GM18511 (cell line): Measurements from ENCODE around the gene DUSP22.
A peak's percentile ranks its signal among the peaks of the same experiment; 100 is the strongest.
"Not testable (repeated sequence)": the region's sequence is repeated elsewhere in the genome, so short reads cannot be mapped to it uniquely, and the experiment has no call there.

Experiments
- ATAC-seq: cut with Tn5 transposase; IDR thresholded peaks from one replicate; pipeline ENCODE4 v1.9.1; 2021; ENCODE audit warnings: mild to moderate bottlenecking, moderate library complexity; ENCODE audit not compliant: unreplicated experiment

The DUSP22 gene

GRCh38 chr6:361411-362132 is 69.3 kb downstream of the DUSP22 start:
- no peak for ATAC-seq

GRCh38 chr6:362231-362923 is 70.1 kb downstream of the DUSP22 start:
- ATAC-seq, result no peak

- ATAC-seq, result no peak
These were observed 70.6 kb downstream of the DUSP22 start for GRCh38 chr6:362924-363249.

GRCh38 chr6:363291-363690 is 71.0 kb downstream of the DUSP22 start:
- no peak for ATAC-seq

GRCh38 chr6:363909-364308 is 71.6 kb downstream of the DUSP22 start:
- no peak for ATAC-seq

- peak; percentile 68 for ATAC-seq
These were observed 72.6 kb downstream of the DUSP22 start for GRCh38 chr6:364609-365540.

- ATAC-seq, result no peak
These were observed 73.5 kb downstream of the DUSP22 start for GRCh38 chr6:365835-366234.

GRCh38 chr6:366389-367297 is 74.4 kb downstream of the DUSP22 start:
- ATAC-seq, result no peak

GRCh38 chr6:367298-367794 is 75.1 kb downstream of the DUSP22 start:
- ATAC-seq, result no peak

GRCh38 chr6:367891-368630 is 75.8 kb downstream of the DUSP22 start:
- ATAC-seq, result no peak

GRCh38 chr6:369559-370431 is 77.5 kb downstream of the DUSP22 start:
- no peak for ATAC-seq

- ATAC-seq, result no peak
These were observed 78.3 kb downstream of the DUSP22 start for GRCh38 chr6:370555-370954.

GRCh38 chr6:371851-372250 is 79.6 kb downstream of the DUSP22 start:
- not testable (repeated sequence) for ATAC-seq

- peak; percentile 70 for ATAC-seq
These were observed 80.1 kb downstream of the DUSP22 start for GRCh38 chr6:372336-372911.

GRCh38 chr6:373031-373430 is 80.7 kb downstream of the DUSP22 start:
- ATAC-seq, result no peak

GRCh38 chr6:373773-374724 is 81.8 kb downstream of the DUSP22 start:
- ATAC-seq, result no peak

GRCh38 chr6:374956-375355 is 82.7 kb downstream of the DUSP22 start:
- ATAC-seq, result no peak
